Vagina (tissue), 2 donors: ENCODE data around the gene SAMMSON. TPM values are rescaled to one million over a fixed set of nuclear protein-coding genes. Genes with fewer than 3 reads are reported as not detected.
A peak's percentile ranks its signal among the peaks of the same experiment; 100 is the strongest.

Source experiments
- DNase-seq, 2 donors: peaks; one replicate each; pipeline ENCODE4 v3.0.0-alpha.2; 2017; ENCODE audit errors: extremely low spot score in 2 of 2
- H3K27ac ChIP-seq: fragments of 200-600 bp; sonication (generic); one replicate; pipeline ENCODE4 v1.5.1; 2019
- H3K27me3 ChIP-seq: fragments of 200-600 bp; sonication (generic); one replicate; pipeline ENCODE4 v1.5.1; 2019
- H3K36me3 ChIP-seq, 2 donors: fragments of 200-600 bp; sonication (generic); one replicate each; pipeline ENCODE4 v1.5.1; 2017 to 2019
- H3K4me1 ChIP-seq: fragments of 200-600 bp; sonication (generic); one replicate; pipeline ENCODE4 v1.5.1; 2019
- H3K4me3 ChIP-seq, 2 donors: fragments of 200-600 bp; sonication (generic); 1 replicate in 1 of 2; 2 replicates in 1 of 2; pipeline ENCODE4 v1.5.1; 2016 to 2019
- H3K9me3 ChIP-seq: fragments of 200-600 bp; sonication (generic); one replicate; pipeline ENCODE4 v1.5.1; 2019
- CTCF ChIP-seq, 3 experiments: fragments of 450-650 bp in 2 of 3; fragments of 200-600 bp in 1 of 3; sonication (generic) in 1 of 3; IDR thresholded peaks; one replicate each; pipeline ENCODE4 v1.5.1; 2017 to 2019; ENCODE audit warnings: antibody characterized with exemption in 3 of 3, mild to moderate bottlenecking in 2 of 3, moderate library complexity in 2 of 3
- POLR2A ChIP-seq, 2 donors: fragments of 450-650 bp; IDR thresholded peaks; one replicate each; pipeline ENCODE4 v1.6.1; 2017; ENCODE audit warnings: antibody characterized with exemption in 2 of 2, mild to moderate bottlenecking in 2 of 2, moderate library complexity in 2 of 2
- POLR2AphosphoS5 ChIP-seq, 2 donors: sonication (generic); formaldehyde crosslinking; IDR thresholded peaks; one replicate each; pipeline ENCODE4 v1.9.0; 2017; ENCODE audit warnings: antibody characterized with exemption in 2 of 2, mild to moderate bottlenecking in 2 of 2, low read depth in 1 of 2; ENCODE audit not compliant: insufficient read depth in 1 of 2
- intact Hi-C: fragments of 100-400 bp; cut with DNase I; formaldehyde crosslinking; loops from one replicate; pipeline ENCODE4 v1.15.1; 2023
- total RNA-seq: library from RNA; depleted of rRNA; stranded (reverse); fragments of >200 nt; gene quantifications from one replicate; pipeline ENCODE4 v1.2.3, GENCODE V29; 2016

Gene SAMMSON
- not detected for total RNA-seq

DNA sequence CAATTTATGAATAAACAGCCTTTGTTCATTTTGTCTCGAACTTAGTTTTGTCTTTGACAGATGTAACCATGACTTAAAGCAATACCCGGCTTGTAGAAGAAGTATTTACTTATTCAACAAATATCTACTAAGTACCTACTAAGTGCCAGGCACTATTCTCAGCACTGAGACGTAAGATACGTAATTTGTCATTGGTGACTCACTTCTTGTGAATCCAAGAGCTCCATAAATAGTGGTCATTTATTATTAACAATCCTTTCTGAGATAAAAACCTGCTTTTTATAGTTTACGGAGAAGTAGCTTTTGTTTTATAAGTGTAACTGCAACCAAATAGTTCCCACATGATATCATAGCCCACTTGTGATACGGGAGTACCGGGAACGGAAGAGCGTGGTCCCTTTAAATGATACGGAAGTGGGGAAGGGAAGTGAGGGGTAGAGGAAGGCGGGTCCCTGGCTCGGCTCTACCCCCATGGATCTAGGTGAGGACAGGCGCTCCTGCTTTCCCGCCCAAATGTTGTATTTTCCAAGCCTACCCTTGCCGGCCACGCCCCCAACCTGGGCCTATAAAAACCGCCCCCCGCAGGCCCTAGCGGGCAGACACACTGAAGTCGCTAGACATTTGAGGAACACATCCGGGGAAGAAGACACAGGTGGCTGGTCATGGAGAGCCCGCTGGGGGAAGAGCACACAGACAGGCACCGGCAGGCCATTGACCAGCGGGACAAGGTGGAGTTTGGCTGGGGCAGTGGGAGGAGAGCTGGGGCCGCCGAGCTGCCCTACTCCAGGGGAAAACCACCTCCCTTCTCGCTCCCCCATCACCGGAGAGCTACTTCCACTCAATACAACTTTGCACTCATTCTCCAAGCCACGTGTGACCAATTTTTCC is at the start of gene SAMMSON:
Gene SAMMSON, plus strand, starts transcription at position 594 of the 888 bp plus-strand sequence.
- intact Hi-C loops = no loop called here
- H3K27ac ChIP-seq = peak within 1 kb of the TSS; percentile 74
- H3K4me1 ChIP-seq = peaks cover 7% of the 10 kb centered on the region
- H3K36me3 ChIP-seq = no peaks in the 10 kb centered on the region
- H3K4me3 ChIP-seq = peak within 1 kb of the TSS; percentile 24 to 34
- H3K27me3 ChIP-seq = no peaks in the 10 kb centered on the region
- TF ChIP-seq CTCF (IDR thresholded peaks at IDR 0.05) = no peak
- peak in 1 of 2 donors; percentile 47 for TF ChIP-seq POLR2AphosphoS5 (IDR thresholded peaks at IDR 0.05; ENCODE audit: insufficient read depth in 1 of 2, low read depth in 1 of 2)
- no peak for TF ChIP-seq POLR2A (IDR thresholded peaks at IDR 0.05)
- no peaks in the 10 kb centered on the region for H3K9me3 ChIP-seq
- DNase-seq = no peak

DNA sequence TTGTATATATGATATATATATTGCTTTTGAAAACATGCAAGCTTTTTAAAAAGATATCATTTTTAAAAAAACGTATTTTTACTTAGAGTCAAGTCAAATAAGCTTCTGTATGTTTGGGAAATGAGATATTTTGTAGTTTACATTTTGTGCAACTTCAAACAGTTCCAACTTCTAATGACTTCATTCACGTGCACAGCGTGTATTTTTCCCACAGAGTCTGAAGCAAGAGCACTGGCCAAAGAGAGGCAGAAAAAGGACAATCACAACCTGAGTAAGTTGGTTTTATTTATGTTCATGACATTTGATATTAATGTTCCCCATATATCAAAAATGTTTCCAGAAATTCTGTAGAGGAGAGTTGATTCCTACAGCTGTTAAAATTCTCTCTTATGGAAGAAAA is 47.9 kb upstream of the SAMMSON start:
- Histone ChIP-seq H3K4me1 (peaks cover 4% of the 10 kb centered on the region), H3K4me3 (no peak overlapping the region), H3K27ac (no peak overlapping the region), H3K36me3 (no peaks in the 10 kb centered on the region), H3K27me3 (no peaks in the 10 kb centered on the region), H3K9me3 (no peaks in the 10 kb centered on the region)
- no peak for TF ChIP-seq CTCF (IDR thresholded peaks at IDR 0.05)
- no peak for TF ChIP-seq POLR2AphosphoS5 (IDR thresholded peaks at IDR 0.05; ENCODE audit: insufficient read depth in 1 of 2, low read depth in 1 of 2)
- no peak for TF ChIP-seq POLR2A (IDR thresholded peaks at IDR 0.05)
- intact Hi-C loops = no loop called here
- no peak for DNase-seq

- peaks cover 0 to 24% of the 10 kb centered on the region in 2 donors for H3K36me3 ChIP-seq
- no peaks in the 10 kb centered on the region for H3K9me3 ChIP-seq
- intact Hi-C loops = no loop called here
Observed at GRCh38 chr3:69959581-69959980, 40.0 kb upstream of the SAMMSON start.

DNA sequence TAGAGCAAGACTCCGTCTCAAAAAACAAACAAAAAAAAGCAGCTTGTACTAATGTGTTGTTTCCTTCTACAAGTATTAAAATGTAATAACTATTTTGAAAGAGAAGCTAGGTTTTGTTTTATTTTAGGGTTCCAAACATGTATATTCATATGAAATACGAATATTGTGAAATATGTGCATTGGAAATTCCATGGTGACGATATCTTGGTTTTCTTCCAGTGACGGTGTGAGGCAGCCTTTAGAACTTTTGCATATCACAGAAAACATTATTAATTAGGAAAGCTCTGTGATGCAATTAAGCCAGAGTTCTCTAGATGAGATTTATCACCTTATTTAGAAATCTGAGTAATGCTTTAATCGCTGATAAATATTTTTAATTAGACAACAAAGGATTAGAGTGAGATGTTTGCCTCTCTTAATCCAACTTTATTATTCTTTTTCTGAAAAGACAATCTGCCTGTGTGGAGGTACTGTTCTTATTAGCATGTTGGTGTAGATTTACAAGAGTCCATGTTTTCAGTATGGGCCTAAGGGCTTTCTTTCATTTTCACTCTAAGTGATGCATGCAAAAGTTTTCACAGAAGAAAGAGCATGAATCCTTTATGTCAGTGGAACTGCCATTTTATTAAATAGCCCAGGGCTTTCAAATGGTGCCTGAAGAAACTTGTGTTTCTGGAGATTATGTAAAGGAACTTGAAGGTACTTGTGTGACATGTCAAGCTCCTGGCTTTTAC is 37.7 kb upstream of the SAMMSON start:
- Histone ChIP-seq H3K4me1 (no peaks in the 10 kb centered on the region), H3K36me3 (peaks cover 0 to 28% of the 10 kb centered on the region in 2 donors), H3K27ac (no peak overlapping the region), H3K9me3 (no peaks in the 10 kb centered on the region), H3K4me3 (no peak overlapping the region), H3K27me3 (no peaks in the 10 kb centered on the region)
- no peak for DNase-seq
- intact Hi-C loops = no loop called here
- TF ChIP-seq CTCF (IDR thresholded peaks at IDR 0.05) = no peak
- no peak for TF ChIP-seq POLR2AphosphoS5 (IDR thresholded peaks at IDR 0.05; ENCODE audit: insufficient read depth in 1 of 2, low read depth in 1 of 2)

More at GRCh38 chr3:69959581-69959980, 40.0 kb upstream of the SAMMSON start:
- Histone ChIP-seq H3K4me3 (no peak overlapping the region), H3K27me3 (no peaks in the 10 kb centered on the region), H3K27ac (no peak overlapping the region), H3K4me1 (no peaks in the 10 kb centered on the region)
- DNase-seq = no peak
- no peak for TF ChIP-seq POLR2AphosphoS5 (IDR thresholded peaks at IDR 0.05; ENCODE audit: insufficient read depth in 1 of 2, low read depth in 1 of 2)
- TF ChIP-seq CTCF (IDR thresholded peaks at IDR 0.05) = no peak
- no peak for TF ChIP-seq POLR2A (IDR thresholded peaks at IDR 0.05)
